Stimulated activated CD8-positive, alpha-beta memory T cell treated with anti-CD3 and anti-CD28 coated beads, Interleukin-7, amount 100 ng/mL, for 48 hours (primary cell): ENCODE measurements around the gene TMEM53.
"Not testable (repeated sequence)": the region's sequence is repeated elsewhere in the genome, so short reads cannot be mapped to it uniquely, and the experiment has no call there.

Experiments
- DNase-seq, 2 donors: peaks; one replicate each; pipeline ENCODE4 v3.0.0-alpha.2; 2020; ENCODE audit warnings: low read depth in 1 of 2; ENCODE audit errors: extremely low read depth in 1 of 2

Gene TMEM53

DNA sequence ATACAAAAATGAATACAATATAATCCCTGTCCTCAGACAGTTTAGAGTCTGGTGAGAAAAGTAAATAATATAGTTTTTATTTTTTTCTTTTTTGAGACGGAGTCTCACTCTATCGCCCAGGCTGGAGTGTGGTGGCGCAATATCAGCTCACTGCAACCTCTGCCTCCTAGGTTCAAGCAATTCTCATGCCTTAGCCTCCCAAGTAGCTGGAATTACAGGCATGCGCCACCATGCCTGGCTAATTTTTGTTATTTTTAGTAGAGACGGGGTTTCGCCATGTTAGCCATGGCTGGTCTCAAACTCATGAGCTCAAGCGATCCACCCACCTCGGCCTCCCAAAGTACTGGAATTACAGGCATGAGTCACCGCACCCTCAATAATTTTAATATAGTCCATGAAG lies 25.1 kb upstream of the TMEM53 start:
- DNase-seq = not testable (repeated sequence)

DNA sequence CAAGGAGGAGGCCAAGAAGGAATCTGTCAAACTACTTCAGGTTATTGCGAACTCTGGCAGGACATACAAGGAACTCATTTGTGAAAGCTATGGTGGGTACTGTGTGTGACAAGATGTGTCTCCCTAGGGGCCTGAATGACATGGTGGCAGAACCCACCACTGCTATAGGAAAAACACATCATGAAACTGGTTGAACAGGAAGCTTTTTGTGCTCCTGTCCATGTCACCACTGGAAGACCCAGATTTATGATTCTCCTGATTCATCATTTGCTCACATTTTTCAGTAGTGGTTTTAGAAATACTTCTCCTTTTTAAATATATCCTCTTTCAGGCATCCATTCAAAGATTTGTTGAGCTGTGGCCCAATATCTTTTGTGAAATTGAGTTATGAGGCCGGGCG lies 23.9 kb upstream of the TMEM53 start:
- DNase-seq = no peak

DNA sequence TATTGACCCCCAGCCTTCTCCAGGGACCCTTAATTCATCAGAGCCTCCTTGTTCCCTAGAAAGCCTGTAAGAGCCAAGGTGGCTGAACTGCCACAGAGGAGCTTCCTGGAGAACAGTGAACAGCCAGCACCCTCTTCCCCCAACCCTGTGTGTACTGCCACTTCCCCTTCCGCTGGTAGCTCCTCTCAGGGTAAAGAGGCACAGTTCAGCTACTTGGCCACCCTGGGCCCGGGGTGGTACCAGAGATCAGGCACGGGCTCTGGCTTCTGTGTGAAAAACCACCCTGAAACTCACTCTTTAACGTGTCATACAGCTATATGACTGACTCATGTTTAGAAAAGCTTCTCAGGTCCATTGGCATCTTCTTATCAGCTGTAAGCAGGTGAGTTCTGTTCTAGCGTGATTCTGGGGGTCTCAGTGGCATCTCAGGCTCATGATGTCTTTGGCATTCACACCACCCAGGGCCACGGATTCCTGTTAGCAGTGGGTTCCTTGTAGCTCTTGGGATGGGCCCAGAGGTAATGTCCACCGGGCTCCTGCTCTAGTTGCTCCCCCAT lies 22.6 kb upstream of the TMEM53 start:
- DNase-seq = no peak

DNA sequence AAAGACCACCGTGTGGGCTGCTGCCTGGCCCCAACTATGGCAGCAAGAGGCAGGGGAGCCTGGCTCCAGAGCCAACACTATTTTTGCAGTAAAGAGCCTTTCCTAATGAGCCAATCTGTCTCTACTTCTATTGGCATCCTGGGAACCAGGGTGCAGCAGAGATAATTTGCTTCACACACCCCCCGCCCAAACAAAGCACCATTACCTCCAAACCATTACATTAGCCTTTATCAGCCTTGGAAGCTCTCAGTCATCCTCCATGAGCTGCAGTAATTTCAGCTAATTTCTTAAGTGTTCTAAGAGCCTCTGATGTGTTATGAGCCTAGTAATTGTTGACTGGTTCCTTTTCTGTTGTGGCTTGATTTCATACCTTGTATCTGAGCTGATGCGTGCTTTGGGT lies 21.8 kb upstream of the TMEM53 start:
- DNase-seq = no peak

DNA sequence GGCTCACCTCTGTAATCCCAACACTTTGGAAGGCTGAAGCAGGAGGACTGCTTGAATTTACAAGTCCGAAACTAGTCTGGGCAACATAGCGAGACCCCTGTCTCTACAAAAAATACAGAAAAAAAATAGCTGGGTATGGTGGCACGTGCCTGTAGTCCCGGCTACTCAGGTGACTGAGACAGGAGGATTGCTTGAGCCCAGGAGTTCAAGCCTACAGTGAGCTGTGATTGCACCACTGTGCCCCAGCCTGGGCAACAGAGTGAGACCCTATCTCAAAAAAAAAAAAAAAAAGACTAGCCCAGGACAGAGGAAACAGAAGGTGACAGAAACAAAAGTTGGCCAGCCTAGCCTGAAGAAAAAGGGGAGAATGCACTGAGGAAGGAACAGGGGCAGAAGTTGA lies 21.4 kb upstream of the TMEM53 start:
- no peak for DNase-seq

DNA sequence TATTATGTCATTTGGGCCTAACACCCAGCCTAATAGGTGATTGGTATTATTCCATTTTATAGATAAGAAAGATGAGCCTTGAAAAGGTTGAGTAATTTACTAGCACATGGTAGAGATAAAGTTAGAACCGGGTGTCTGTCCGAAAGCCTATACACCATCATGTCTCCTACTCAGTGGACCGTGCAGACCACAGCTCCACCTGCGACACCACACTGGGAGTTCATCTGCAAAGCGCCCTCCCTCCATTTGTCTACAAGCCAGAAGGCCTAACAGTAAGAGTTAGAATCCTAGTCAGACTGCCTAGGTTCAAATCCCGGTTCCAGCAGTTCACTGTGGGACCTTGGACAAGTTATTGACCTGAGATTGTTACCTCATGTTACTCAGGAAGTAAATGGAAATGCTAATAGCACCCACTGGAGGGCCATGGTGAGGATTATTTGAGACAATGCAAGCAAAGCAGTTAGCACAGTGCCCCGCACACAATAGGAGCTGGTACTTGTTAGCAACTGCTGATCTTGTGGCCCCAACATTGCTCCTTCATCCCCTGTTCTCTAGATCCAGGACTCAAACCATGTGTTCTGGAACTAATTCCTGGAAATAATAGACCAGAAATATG lies 20.7 kb upstream of the TMEM53 start:
- no peak for DNase-seq

DNA sequence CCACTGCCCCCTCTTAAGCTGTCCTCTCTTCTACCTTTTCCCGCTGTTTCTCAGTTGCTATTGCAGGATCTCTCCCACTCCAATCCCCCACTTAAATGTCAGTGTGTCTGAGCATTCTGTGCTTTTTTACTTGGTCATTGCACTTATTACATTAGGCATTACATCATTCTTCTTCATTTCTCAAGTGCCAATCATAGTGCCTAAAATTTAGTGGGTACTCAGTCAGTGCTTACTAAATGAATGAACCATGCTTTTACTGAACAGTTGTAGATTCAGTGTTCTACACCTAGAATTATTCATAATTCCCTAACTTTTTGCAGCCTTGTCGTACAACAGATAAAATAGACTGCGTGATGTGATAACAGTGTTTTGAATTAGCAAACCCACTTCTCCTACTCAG lies 19.6 kb upstream of the TMEM53 start:
- DNase-seq = no peak

DNA sequence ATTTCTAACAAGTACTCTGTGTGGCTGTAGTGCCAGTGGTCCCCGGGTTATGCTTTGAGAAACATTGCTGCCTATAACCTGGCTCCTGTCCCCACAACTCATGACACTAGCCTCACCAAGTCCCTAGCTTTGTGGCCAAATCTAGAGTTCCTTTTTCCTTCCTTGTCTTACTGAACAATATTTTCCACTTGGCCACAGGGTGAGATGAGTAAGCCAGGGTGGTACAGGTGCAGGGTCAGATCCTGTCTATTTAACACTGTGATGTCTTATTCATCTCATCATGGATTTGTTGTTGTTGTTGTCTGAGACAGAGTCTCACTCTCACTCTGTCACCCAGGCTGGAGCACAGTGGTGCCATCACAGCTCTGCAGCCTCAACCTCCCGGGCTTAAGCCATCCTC lies 18.9 kb upstream of the TMEM53 start:
- no peak for DNase-seq

DNA sequence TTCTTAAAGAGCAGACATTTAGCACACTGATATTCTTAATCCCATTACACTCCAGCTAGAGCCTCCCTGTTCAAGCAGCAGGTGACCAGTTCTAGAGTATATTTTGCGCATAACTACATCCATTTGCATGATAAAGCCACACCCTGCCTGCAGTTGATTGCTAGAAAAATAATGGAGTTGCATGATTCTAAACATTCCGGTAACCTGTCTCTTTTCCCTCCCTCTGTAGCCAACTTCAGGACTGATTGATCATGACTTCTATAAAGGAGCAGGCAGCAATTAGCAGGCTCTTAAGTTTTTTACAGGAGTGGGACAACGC lies 15.1 kb upstream of the TMEM53 start:
- DNase-seq = no peak

DNA sequence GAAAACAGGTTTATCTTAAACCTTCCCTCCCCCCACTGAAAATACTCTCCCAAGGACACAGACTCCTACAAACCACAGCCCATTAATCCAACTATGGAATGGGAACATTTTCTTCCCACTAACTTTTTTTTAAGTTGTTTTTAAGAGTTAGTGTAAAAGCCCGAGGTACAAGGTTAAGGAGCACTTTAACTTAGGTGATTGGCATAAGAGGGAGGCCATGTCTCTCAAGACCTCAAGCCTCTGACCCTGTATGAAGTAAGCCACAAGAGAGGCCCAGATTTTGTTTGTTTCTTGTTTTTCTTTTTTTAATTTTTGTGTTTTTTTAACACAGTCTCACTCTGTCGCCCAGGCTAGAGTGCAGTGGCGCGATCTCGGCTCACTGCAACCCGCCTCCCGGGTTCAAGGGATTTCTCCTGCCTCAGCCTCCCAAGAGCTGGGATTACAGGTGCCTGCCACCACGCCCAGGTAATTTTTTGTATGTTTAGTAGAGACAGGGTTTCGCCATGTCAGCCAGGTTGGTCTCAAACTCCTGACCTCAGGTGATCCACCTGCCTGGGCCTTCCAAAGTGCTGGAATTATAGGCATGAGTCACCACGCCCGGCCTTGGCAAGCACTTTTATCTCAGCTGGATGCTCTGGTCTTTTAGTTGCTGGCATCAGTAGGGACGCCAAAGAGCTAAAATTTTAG lies 14.6 kb upstream of the TMEM53 start:
- no peak for DNase-seq

DNA sequence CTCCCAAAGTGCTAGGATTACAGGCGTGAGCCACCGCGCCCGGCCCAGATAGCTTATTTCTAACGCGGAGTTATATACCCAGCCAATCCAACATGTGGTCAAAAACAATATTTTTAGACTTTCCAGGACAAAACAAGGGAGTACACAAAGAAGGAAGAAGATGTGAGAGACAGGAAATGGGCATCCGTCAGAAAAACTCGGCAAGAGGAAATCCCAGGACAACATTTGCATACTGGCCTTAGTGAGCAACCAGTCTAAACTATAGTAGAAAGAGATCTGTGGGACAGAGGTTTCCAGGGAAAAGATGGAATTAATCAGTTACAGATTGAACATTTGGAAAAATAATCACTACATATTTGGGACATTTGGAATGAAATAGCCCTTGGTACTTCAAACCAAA lies 11.6 kb upstream of the TMEM53 start:
- no peak for DNase-seq

DNA sequence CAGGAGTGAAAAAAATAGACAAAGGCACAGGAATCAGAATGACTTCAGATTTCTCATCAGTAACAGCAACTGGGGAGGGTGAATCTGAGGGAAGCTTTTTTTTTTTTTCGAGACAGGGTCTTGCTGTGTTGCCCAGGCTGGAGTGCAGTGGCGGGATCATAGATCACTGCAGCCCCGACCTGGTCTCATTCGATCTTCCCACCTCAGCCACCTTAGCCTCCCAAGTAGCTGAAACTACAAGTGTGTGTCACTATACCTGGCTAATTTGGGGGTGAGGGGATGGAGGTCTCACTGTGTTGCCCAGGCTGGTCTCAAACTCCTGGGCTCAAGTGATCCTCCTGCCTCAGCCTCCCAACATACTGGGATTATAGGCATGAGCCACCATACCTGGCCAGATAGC lies 10.9 kb upstream of the TMEM53 start:
- no peak for DNase-seq

DNA sequence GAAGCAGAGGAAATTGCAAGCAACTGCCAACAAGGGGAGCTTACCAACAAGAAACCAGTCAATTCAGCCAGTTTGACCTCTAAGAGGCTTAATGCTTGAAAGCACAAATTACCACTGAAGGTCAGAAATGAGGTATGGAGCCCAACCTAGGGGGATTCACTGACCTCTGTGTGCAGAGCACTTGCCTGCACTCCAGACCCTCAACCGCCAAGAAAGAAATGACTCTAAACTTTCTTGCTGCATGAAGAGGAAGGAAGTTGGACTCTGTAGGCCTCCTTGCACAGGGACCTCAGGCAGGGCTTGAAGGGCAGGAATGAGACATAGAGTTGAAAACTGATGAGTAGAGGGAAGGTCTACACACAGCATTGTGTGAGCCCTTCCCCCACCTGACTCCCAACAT lies 10.2 kb upstream of the TMEM53 start:
- DNase-seq = no peak

DNA sequence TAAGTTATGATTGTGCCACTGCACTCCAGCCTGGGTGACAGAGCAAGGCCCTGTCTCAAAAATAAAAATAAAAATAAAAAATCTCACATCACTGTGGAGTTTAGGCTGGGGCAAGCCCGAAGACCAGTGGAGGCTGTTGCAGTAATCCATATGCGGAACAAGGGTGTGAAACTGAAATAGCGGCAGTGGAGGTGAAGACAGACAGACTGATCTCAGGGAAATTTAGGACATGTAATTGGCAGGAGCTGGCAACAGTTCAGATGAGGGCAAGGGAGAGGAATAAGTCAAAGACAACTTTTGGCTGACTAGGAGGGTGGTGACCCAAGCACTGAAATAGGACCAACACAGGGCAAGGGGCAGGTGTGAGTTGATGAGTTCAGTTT lies 8.6 kb upstream of the TMEM53 start:
- DNase-seq = no peak

DNA sequence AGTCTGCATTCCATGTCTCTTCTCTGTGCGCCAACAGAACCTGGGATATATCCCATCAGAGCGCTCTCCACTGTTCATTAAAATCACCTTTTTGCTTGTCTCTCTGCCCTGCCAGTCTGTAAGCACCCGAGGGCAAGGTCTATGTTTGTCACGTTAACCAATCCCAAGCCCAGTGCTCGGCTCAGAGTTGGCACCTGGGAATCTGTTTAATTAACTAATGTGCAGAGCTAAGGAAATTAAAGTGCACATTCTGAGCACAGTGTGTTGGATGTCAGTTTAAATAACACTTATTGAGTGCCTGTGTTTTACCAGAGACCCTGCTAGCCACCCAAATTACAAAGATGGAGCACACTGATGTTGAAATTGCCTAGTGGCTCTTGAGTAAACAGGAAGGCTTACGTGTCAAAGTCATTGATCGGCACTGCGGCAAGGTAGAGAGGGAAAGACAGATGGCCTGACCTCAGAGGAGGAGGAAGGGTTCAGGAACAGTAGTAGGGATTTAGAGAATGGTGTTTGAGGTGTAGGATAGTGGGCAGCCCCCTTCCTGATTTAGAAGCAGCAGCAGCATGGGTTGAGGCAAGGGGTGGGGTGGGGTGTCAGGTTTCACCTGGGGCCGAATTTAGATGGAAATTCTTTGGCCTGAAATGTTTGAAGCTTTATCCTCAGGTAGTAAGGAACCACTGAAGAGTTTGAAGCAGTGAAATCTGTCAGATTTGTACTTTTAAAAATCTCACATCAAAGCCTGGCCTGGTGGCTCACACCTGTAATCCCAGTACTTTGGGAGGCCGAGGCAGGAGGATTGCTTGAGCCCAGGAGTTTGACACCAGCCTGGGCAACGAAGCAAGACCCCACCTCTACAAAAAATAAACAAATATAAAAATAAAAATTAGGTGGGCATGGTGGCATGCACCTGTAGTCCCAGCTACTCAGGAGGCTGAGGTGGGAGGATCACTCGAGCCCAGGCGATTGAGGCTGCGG lies 7.9 kb upstream of the TMEM53 start:
- no peak for DNase-seq

DNA sequence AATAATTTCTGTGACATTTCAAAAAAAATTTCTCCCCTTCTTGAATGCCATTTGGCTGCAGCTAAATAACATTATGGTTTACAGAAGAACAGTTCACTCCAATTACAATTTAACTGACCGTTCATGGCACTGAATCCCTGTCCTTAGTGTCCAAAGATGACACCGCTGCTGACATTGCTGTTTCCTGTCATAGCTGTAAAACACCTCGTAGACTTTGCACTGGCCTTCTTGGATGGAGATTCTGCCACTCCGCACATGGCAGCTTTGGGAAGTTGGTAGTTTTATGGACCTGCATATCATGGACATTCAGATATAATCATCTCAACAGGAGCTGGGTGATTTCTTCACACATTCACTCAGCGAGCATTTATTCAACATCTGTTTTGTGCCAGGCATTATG lies 5.2 kb upstream of the TMEM53 start:
- DNase-seq = no peak

DNA sequence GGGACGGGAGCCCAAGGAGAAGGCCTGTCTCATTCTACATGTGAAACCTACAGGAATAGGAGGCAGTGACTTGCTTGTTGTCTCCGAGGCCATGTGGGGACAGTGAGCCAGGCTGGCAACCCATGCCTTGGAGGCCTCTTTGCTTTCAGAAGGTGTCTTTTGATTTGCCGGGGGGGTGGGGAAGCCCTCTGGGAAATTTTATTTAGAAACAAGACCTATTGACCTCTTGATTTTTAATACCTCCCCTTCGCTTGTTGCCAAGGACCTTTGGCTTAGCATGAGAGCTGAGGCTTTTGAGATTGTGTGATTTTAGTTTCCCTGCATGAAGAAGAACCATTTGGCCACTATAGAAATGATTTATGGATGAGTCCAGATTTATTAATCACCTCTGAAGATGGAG lies 4.3 kb upstream of the TMEM53 start:
- no peak for DNase-seq

DNA sequence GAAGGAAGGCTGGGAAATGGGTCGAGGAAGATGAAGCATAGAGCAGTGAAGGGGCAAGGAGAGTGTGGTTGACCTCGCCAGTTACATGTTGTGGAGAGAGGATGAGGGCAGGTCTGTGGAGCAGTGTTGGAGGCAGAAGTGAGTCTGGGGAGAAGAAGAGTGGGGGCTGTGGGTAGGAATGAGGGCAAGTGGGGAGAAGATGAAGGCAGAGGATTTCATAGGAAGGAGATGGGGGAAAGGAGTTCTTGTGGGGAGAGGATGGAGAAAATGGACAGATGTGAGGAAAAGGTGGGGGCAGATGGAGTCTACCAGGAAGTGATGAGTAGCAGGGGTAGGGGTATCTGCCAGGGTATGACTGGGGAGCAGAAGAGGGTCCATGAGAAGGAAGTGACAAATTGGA lies 3.8 kb upstream of the TMEM53 start:
- DNase-seq = no peak

DNA sequence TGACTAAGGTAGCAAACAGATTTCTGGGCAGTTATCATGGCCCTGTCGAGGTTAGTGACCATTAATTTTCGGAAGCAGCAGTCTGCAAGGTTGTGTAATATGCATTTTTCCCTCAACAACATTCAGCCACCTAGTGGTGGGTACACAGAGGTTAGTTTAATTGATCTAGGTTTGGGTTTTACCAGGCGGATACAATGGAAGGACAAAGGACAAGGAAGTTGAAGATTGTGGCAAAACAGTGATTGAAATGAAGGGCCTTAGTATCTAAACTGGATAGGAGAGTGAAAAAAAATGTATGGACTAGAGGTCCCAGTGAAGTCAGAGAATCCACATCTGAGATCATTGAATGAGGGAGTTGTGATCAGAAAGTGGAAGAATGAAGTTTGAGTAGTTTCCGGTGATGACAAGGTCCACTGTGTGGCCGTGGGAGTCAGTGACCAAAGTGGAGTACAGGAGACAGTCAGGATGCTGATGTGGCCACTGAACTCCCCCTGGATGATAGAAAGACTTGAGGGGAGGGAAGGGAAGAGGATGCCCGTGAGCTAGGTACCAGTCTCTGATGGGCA lies 3.0 kb upstream of the TMEM53 start:
- DNase-seq = no peak

DNA sequence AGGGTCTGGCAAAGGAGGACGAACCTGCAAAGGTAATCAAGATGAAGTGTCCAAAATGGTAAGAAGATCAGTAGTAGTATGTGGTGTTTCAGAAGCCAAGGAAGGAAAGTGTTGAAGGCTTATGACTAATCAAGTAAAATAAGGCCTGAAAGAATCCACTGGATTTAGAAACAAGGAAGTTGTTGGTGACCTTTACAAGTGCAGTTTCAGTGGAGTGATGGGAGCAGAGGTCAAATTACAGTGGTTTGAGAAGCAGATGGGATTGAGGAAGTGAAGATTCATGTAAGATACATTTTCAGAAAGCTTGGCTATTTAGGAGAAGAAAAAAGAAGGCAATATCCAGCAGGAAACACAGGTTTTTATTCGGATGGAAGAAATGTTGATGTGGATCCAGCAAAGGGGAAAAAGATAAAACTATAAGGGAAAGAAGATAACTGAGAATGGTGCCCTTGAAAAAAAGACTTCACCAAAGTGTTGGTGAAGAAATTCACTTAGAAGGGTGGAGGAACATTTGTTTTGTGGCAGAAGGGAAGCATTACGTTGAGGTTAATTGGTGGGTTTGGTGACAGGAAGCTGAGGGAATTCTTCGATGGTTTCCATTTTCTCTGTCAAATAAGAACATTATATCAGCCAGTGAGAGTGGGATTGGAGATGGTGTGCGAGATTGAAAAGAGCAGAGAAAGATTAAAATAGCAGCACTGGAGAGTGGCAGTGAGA lies 2.4 kb upstream of the TMEM53 start:
- no peak for DNase-seq

DNA sequence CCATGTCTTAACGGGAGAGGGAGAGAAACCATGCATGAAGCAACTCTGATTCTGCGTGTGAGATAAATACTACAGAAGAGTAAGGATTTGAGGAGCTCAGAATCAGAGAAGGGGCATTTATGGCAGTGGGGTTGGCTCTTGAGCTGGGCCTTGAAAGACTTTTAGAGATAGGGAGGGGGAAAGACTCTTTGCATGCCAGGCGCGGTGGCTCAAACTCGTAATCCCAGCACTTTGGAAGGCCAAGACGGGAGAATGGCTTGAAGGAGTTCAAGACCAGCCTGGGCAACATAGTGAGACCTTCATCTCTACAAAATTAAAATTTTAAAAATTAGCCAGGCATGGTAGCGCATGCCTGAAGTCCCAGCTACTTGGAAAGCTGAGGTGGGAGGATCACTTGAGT lies 905 bp upstream of the TMEM53 start:
- DNase-seq = no peak
